ENCODE data around the gene CHST11.

CHST11 gene

GRCh38 chr12:104456417-104456949, at the start of gene CHST11:
CHST11 (plus strand) TSS chr12:104456948.
- peaks cover 24% of the 10 kb centered on the region for H3K27me3 ChIP-seq (ENCODE audit: control insufficient read depth, low read length)
- peak within 1 kb of the TSS; percentile 88 for H3K4me3 ChIP-seq (ENCODE audit: low read length)
- H4K20me1 ChIP-seq (ENCODE audit: control insufficient read depth, insufficient read depth, low read depth, low read length): no peaks in the 10 kb centered on the region
- peaks cover 3% of the 10 kb centered on the region; the same call in 1 of the 2 replicates for H3K36me3 ChIP-seq (ENCODE audit: control insufficient read depth, low read length)
- no peaks in the 10 kb centered on the region for H3K9me3 ChIP-seq (ENCODE audit: control insufficient read depth, insufficient read depth, low read length)
- H3F3A ChIP-seq (ENCODE audit: control insufficient read depth, insufficient read depth): no peaks in the 10 kb centered on the region; the same call in 1 of the 2 replicates
- H3K4me2 ChIP-seq (ENCODE audit: low read length): peak within 1 kb of the TSS; percentile 96
- no peak for TF ChIP-seq EZH2phosphoT487 (IDR thresholded peaks at IDR 0.05; ENCODE audit: borderline replicate concordance, low read length)
- TF ChIP-seq, protein P1, sequence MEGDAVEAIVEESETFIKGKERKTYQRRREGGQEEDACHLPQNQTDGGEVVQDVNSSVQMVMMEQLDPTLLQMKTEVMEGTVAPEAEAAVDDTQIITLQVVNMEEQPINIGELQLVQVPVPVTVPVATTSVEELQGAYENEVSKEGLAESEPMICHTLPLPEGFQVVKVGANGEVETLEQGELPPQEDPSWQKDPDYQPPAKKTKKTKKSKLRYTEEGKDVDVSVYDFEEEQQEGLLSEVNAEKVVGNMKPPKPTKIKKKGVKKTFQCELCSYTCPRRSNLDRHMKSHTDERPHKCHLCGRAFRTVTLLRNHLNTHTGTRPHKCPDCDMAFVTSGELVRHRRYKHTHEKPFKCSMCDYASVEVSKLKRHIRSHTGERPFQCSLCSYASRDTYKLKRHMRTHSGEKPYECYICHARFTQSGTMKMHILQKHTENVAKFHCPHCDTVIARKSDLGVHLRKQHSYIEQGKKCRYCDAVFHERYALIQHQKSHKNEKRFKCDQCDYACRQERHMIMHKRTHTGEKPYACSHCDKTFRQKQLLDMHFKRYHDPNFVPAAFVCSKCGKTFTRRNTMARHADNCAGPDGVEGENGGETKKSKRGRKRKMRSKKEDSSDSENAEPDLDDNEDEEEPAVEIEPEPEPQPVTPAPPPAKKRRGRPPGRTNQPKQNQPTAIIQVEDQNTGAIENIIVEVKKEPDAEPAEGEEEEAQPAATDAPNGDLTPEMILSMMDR (IDR thresholded peaks at IDR 0.05; ENCODE audit: low read depth, low read length, poor library complexity, severe bottlenecking): peak; percentile 8
- peak within 1 kb of the TSS; percentile 49 for H3K27ac ChIP-seq (ENCODE audit: low read depth, low read length)
- no peaks in the 10 kb centered on the region for H3K9me2 ChIP-seq (replicated peaks; ENCODE audit: control insufficient read depth, low read length)
- H3K4me1 ChIP-seq (ENCODE audit: control insufficient read depth, low read length): peaks cover 44% of the 10 kb centered on the region
- H3K79me2 ChIP-seq (ENCODE audit: control insufficient read depth, low read length): peaks cover 42% of the 10 kb centered on the region

DNA sequence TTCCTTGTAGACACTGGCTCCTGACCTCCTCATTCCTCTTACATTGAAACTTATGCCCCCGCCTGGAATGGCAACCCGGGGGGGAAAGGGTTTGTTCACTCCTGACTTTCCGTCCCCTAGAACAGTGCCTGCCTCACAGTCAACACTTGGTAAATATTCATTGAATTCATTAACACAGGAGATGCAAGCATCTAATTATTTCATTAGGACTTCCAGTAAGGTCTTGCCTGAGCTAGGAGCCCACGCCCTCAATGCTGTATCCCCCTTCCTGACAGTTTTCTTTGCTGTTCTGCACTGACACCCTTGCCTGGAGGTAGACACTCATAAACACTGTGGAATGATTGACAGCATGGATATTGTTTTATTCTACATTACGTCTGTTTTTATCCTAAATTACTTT, 49.3 kb upstream of the CHST11 start:
- Histone ChIP-seq H3K4me1 (ENCODE audit: control insufficient read depth, low read length) (no peaks in the 10 kb centered on the region), H3K27ac (ENCODE audit: low read depth, low read length) (no peak overlapping the region), H3K4me2 (ENCODE audit: low read length) (no peak overlapping the region), H3F3A (ENCODE audit: control insufficient read depth, insufficient read depth) (no peaks in the 10 kb centered on the region), H3K79me2 (ENCODE audit: control insufficient read depth, low read length) (no peaks in the 10 kb centered on the region), H3K36me3 (ENCODE audit: control insufficient read depth, low read length) (no peaks in the 10 kb centered on the region), H3K27me3 (ENCODE audit: control insufficient read depth, low read length) (no peaks in the 10 kb centered on the region), H3K9me2 (replicated peaks; ENCODE audit: control insufficient read depth, low read length) (no peaks in the 10 kb centered on the region), H3K4me3 (ENCODE audit: low read length) (no peak overlapping the region), H3K9me3 (ENCODE audit: control insufficient read depth, insufficient read depth, low read length) (no peaks in the 10 kb centered on the region), H4K20me1 (ENCODE audit: control insufficient read depth, insufficient read depth, low read depth, low read length) (no peaks in the 10 kb centered on the region)
- TF ChIP-seq, protein P1 (IDR thresholded peaks at IDR 0.05; ENCODE audit: low read depth, low read length, poor library complexity, severe bottlenecking): no peak
- no peak for TF ChIP-seq EZH2phosphoT487 (IDR thresholded peaks at IDR 0.05; ENCODE audit: borderline replicate concordance, low read length)

DNA sequence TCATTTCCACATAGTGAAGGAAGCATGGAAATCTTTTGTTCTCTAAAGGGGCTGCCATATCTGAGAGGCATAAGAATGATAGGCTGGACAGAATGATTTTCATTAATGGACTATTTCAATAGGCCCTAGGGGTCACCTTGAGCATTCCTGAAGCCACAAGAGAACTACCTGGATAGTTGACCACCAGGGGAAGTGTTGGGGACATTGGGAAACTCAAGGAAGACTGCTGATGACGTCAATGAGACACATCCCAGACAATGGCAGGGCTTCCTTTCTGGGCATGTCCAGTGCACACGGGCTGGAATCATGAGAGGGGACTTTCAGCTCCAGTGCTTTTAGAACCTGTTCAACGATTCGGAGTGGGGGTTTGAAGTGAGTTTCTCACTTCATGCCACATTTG, 48.8 kb upstream of the CHST11 start:
- Histone ChIP-seq H3K4me3 (ENCODE audit: low read length) (no peak overlapping the region), H3K9me3 (ENCODE audit: control insufficient read depth, insufficient read depth, low read length) (no peaks in the 10 kb centered on the region), H4K20me1 (ENCODE audit: control insufficient read depth, insufficient read depth, low read depth, low read length) (no peaks in the 10 kb centered on the region), H3F3A (ENCODE audit: control insufficient read depth, insufficient read depth) (no peaks in the 10 kb centered on the region), H3K27ac (ENCODE audit: low read depth, low read length) (no peak overlapping the region), H3K36me3 (ENCODE audit: control insufficient read depth, low read length) (no peaks in the 10 kb centered on the region), H3K9me2 (replicated peaks; ENCODE audit: control insufficient read depth, low read length) (no peaks in the 10 kb centered on the region), H3K4me1 (ENCODE audit: control insufficient read depth, low read length) (no peaks in the 10 kb centered on the region), H3K4me2 (ENCODE audit: low read length) (no peak overlapping the region), H3K27me3 (ENCODE audit: control insufficient read depth, low read length) (no peaks in the 10 kb centered on the region), H3K79me2 (ENCODE audit: control insufficient read depth, low read length) (no peaks in the 10 kb centered on the region)
- TF ChIP-seq, protein P1 (IDR thresholded peaks at IDR 0.05; ENCODE audit: low read depth, low read length, poor library complexity, severe bottlenecking): no peak
- TF ChIP-seq EZH2phosphoT487 (IDR thresholded peaks at IDR 0.05; ENCODE audit: borderline replicate concordance, low read length): no peak

Data from DOHH2 (cell line).